BLaER1 (cell line): ENCODE measurements around the gene DCTN3.
A peak's percentile ranks its signal among the peaks of the same experiment; 100 is the strongest.
"Not testable (repeated sequence)": the region's sequence is repeated elsewhere in the genome, so short reads cannot be mapped to it uniquely, and the experiment has no call there.

ENCODE experiments used
- H3K27ac ChIP-seq: shearing (Covaris generic); formaldehyde crosslinking; 2 replicates; pipeline ENCODE4 v1.8.1; 2022
- H3K27me3 ChIP-seq: shearing (Covaris generic); formaldehyde crosslinking; 2 replicates; pipeline ENCODE4 v1.8.1; 2022
- H3K36me3 ChIP-seq: shearing (Covaris generic); formaldehyde crosslinking; 2 replicates; pipeline ENCODE4 v1.8.1; 2022
- H3K4me1 ChIP-seq: shearing (Covaris generic); formaldehyde crosslinking; 2 replicates; pipeline ENCODE4 v1.8.1; 2022
- H3K4me2 ChIP-seq: shearing (Covaris generic); formaldehyde crosslinking; 2 replicates; pipeline ENCODE4 v1.8.1; 2022
- H3K4me3 ChIP-seq: shearing (Covaris generic); formaldehyde crosslinking; 2 replicates; pipeline ENCODE4 v1.8.1; 2022
- H3K9ac ChIP-seq: shearing (Covaris generic); formaldehyde crosslinking; 2 replicates; pipeline ENCODE4 v1.8.1; 2022
- H3K9me3 ChIP-seq: shearing (Covaris generic); formaldehyde crosslinking; 2 replicates; pipeline ENCODE4 v1.8.1; 2022
- H4K20me1 ChIP-seq: shearing (Covaris generic); formaldehyde crosslinking; 2 replicates; pipeline ENCODE4 v1.8.1; 2022
- Cebpa-rat ChIP-seq: shearing (Covaris generic); IDR thresholded peaks from 2 replicates; pipeline ENCODE4 v1.8.1; 2022

The DCTN3 gene

DNA sequence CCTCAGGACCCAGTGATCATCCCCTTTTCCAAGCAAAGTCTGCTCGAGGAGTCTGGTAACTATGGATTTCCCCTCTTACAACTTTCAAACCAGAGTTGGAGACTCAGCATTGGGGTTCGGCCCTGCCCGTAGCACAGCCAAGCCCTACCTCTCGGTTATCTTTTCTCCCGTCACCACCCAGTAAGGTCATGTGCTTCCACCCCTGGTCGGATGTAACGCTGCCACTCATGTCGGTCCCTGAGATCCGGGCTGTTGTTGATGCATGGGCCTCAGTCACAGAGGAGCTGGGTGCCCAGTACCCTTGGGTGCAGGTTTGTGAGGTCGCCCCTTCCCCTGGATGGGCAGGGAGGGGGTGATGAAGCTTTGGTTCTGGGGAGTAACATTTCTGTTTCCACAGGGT, 27.4 kb upstream of the DCTN3 start:
- peak overlapping the region; percentile 99 for H3K4me2 ChIP-seq
- TF ChIP-seq Cebpa-rat = no peak
- H3K4me3 ChIP-seq = peak overlapping the region; percentile 90
- peak overlapping the region; percentile 86 for H3K27ac ChIP-seq
- H3K36me3 ChIP-seq = peaks cover 36% of the 10 kb centered on the region
- peaks cover 33% of the 10 kb centered on the region for H3K4me1 ChIP-seq
- no peaks in the 10 kb centered on the region for H3K27me3 ChIP-seq
- peak overlapping the region; percentile 87 for H3K9ac ChIP-seq
- H4K20me1 ChIP-seq = peaks cover 20% of the 10 kb centered on the region
- no peaks in the 10 kb centered on the region for H3K9me3 ChIP-seq

DNA sequence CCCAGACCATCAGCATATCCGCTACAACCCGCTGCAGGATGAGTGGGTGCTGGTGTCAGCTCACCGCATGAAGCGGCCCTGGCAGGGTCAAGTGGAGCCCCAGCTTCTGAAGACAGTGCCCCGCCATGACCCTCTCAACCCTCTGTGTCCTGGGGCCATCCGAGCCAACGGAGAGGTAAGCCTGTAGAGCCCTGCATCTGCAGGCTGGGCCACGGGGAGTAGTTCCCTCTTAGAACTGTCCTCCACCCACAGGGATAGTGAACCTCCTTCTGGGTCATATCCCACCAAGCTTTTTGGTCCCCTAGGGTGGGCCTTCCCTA, 26.7 kb upstream of the DCTN3 start:
- H3K4me3 ChIP-seq = peak overlapping the region; percentile 90
- peak overlapping the region; percentile 87 for H3K9ac ChIP-seq
- H4K20me1 ChIP-seq = peaks cover 20% of the 10 kb centered on the region
- no peaks in the 10 kb centered on the region for H3K9me3 ChIP-seq
- no peak for TF ChIP-seq Cebpa-rat
- peak overlapping the region; percentile 86 for H3K27ac ChIP-seq
- peaks cover 36% of the 10 kb centered on the region for H3K36me3 ChIP-seq
- H3K27me3 ChIP-seq = no peaks in the 10 kb centered on the region
- peaks cover 27% of the 10 kb centered on the region for H3K4me1 ChIP-seq
- H3K4me2 ChIP-seq = peak overlapping the region; percentile 99

DNA sequence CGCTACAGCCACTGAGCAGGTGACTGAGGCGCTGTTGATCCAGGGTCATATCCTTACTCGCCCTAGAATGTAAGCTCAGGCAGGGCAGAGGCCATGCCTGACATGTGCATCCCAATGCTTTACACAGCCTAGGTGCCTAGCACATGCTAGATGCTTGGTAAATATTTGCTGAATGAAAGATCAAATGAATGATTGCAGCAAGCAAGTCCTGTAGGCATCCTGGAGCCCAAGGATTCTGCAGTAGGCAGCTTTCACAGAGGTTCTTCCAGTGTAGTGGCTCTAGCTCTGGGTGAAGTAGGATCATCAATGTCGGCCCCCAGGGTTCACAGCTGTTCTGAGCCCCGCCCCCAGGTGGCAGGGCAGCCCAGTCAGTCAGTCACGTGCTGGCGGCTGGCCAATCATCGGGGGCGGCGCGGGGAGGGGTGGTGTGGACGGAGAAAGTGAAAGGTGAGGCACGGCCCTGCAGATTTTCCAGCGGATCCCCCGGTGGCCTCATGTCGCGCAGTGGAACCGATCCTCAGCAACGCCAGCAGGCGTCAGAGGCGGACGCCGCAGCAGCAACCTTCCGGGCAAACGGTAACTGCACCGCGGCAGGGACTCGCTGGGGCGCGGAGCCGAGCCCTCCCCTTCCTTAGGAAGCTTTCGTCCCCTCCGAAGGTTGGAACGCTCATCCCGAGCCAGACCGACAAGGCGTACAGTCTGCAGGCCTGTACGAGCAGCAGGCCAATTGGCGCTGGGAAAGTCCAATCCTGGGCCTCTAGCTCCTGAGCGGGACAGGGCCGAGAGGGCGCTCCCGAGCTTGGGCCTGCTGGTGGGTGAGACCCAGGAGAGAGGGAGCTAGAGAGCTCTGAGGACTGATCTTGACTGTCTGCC, 26.2 kb upstream of the DCTN3 start, which contains the start of gene GALT:
TSS of gene GALT (plus strand) at position 465 of the 873 bp plus-strand sequence. CDS start at position 495, 30 bp downstream.
- TF ChIP-seq Cebpa-rat = no peak
- Histone ChIP-seq H3K36me3 (peaks cover 36% of the 10 kb centered on the region), H3K4me3 (peak within 1 kb of the TSS; percentile 90), H3K27me3 (no peaks in the 10 kb centered on the region), H3K4me1 (peaks cover 27% of the 10 kb centered on the region), H3K9ac (peak within 1 kb of the TSS; percentile 87), H3K4me2 (peak within 1 kb of the TSS; percentile 99), H4K20me1 (peaks cover 20% of the 10 kb centered on the region), H3K9me3 (no peaks in the 10 kb centered on the region), H3K27ac (peak within 1 kb of the TSS; percentile 86)

DNA sequence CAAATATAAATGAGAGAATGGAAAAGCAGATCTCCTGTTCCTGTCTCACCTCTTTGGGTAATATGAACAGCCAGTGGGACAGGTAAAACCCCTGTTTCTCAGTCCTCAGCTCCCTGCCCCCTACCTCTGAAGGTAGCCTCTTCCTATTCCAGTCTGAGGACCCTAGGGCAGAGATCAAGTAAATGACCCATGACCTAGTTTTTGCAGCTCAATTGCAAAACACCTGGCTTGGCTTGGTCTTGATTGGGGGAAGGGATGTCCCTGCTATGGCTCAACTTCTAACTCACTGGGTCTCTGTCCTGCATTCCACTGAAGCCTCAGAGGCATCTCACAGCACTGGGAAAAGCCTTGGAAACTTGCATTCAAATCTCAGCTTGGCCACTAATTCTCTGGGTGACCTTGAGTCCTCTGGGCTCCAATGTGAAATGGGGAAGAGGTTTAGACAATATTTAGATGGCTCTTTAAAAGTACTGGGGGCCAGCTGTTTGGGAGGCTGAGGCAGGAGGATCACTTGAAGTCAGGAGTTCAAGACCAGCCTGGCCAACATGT, 24.5 kb upstream of the DCTN3 start:
- TF ChIP-seq Cebpa-rat = no peak
- Histone ChIP-seq H3K27ac (no peak overlapping the region), H3K9me3 (no peaks in the 10 kb centered on the region), H3K27me3 (no peaks in the 10 kb centered on the region), H3K4me2 (no peak overlapping the region), H3K4me3 (no peak overlapping the region), H4K20me1 (peaks cover 20% of the 10 kb centered on the region), H3K4me1 (peaks cover 27% of the 10 kb centered on the region), H3K9ac (no peak overlapping the region), H3K36me3 (peaks cover 21% of the 10 kb centered on the region)

DNA sequence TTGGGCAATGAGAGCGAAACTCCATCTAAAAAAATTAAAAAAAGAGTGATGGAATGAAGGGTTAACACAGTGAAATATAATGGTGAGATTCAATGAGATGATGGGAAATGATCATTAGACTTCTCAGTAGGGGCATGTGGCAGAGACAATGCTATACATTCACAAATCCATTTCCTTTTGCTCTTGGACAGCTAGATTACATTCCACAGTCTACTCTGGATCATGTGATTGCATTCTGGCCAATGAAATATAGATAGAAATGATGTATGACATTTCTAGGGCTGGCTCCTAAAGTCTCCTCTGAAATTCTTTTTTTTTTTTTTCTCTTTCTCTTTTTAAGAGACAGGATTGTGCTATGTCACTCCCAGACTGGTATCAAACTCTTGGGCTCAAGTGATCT, 22.4 kb upstream of the DCTN3 start:
- H3K27ac ChIP-seq = no peak overlapping the region
- no peak overlapping the region for H3K4me3 ChIP-seq
- H3K36me3 ChIP-seq = no peaks in the 10 kb centered on the region
- H4K20me1 ChIP-seq = peaks cover 8% of the 10 kb centered on the region
- H3K9ac ChIP-seq = no peak overlapping the region
- no peak for TF ChIP-seq Cebpa-rat
- H3K4me1 ChIP-seq = peaks cover 22% of the 10 kb centered on the region
- no peak overlapping the region for H3K4me2 ChIP-seq
- H3K27me3 ChIP-seq = no peaks in the 10 kb centered on the region
- H3K9me3 ChIP-seq = no peaks in the 10 kb centered on the region

DNA sequence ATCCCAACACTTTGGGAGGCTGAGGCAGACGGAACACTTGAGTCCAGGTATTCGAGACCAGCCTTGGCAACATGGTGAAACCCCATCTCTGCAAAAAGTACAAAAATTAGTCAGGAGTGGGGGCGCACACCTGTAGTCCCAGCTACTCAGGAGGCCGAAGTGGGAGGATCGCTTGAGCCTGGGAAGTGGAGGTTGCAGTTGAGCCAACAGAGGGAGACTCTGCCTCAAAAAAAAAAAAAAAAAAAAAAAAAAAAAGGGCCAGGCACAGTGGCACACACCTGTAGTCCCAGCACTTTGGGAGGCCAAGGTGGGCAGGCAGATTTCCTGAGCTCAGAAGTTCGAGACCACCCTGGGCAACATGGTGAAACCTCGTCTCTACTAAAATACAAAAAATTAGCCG, 19.0 kb upstream of the DCTN3 start:
- H4K20me1 ChIP-seq = peaks cover 21% of the 10 kb centered on the region
- not testable (repeated sequence) for H3K27me3 ChIP-seq, H3K9me3 ChIP-seq, H3K4me3 ChIP-seq, H3K27ac ChIP-seq, H3K9ac ChIP-seq, H3K4me2 ChIP-seq
- H3K4me1 ChIP-seq = peaks cover 38% of the 10 kb centered on the region
- peaks cover 11% of the 10 kb centered on the region for H3K36me3 ChIP-seq

DNA sequence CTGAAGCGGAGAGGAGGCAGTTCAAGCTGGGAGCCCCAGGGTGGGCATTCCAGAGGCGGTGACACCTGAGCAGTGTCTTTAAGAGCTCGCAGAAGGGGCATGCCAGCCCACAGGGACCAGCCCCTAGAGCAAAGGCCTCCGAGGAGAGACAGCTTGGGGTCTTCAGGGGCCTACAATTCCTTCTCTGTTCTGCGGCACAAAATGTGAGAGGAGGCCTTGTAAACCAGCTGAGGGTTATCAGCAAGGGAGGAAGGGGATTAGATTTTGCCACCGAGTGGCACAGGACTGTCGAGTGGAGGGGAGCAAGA, 17.8 kb upstream of the DCTN3 start:
- H3K27me3 ChIP-seq = no peaks in the 10 kb centered on the region
- peak overlapping the region; percentile 91 for H3K4me2 ChIP-seq
- H3K4me3 ChIP-seq = peak overlapping the region; percentile 77
- H3K27ac ChIP-seq = peak overlapping the region; percentile 84
- H3K36me3 ChIP-seq = peaks cover 11% of the 10 kb centered on the region
- H3K4me1 ChIP-seq = peaks cover 47% of the 10 kb centered on the region
- H4K20me1 ChIP-seq = peaks cover 33% of the 10 kb centered on the region
- TF ChIP-seq Cebpa-rat = no peak
- H3K9ac ChIP-seq = peak overlapping the region; percentile 87
- H3K9me3 ChIP-seq = no peaks in the 10 kb centered on the region

DNA sequence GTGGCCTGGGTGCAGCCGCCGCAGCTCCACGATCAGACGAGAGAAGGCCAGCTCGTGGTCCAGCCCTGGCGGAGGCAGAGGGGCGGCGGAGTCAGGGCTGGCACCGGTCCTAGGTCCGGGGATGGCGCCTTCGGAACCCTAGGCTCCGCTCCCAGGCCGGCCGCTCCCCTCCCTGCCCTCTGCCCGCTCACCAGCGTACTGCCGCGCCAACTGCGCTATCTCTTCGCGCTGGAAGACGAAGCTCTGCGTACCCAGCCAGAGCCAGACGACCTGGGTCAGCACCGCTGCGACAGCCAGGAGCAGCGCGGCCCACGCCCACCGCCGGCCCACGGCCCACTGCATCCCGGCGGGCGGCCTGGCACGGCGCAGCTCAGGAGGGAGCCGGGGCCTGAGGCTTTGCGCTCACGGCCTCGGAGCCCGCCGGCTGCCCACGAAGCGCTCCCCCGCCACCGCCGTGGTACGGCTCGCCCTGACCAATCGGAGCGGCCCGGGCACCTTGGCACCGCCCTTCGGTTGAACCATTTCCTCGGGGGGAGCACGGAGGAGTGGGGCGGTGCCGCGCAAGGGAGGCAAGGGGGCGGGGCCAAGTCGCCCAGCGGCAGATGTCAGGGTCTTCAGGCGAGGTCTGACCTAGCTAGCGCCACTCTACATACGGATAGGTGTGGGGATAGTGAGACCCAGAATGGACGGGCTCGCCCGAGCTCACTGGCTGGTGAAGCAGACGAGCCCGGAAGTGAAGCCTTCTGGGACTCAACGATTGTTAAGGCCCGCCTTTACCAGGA, 17.3 kb upstream of the DCTN3 start, which contains the start of gene SIGMAR1:
TSS of gene SIGMAR1 (minus strand) at position 432 of the 782 bp plus-strand sequence. CDS start at position 342, 90 bp downstream.
- peak within 1 kb of the TSS; percentile 84 for H3K27ac ChIP-seq
- H4K20me1 ChIP-seq = peaks cover 37% of the 10 kb centered on the region
- peaks cover 47% of the 10 kb centered on the region for H3K4me1 ChIP-seq
- no peak for TF ChIP-seq Cebpa-rat
- peak within 1 kb of the TSS; percentile 91 for H3K4me2 ChIP-seq
- no peaks in the 10 kb centered on the region for H3K27me3 ChIP-seq
- H3K4me3 ChIP-seq = peak within 1 kb of the TSS; percentile 77
- H3K36me3 ChIP-seq = peaks cover 11% of the 10 kb centered on the region
- no peaks in the 10 kb centered on the region for H3K9me3 ChIP-seq
- peak within 1 kb of the TSS; percentile 87 for H3K9ac ChIP-seq

DNA sequence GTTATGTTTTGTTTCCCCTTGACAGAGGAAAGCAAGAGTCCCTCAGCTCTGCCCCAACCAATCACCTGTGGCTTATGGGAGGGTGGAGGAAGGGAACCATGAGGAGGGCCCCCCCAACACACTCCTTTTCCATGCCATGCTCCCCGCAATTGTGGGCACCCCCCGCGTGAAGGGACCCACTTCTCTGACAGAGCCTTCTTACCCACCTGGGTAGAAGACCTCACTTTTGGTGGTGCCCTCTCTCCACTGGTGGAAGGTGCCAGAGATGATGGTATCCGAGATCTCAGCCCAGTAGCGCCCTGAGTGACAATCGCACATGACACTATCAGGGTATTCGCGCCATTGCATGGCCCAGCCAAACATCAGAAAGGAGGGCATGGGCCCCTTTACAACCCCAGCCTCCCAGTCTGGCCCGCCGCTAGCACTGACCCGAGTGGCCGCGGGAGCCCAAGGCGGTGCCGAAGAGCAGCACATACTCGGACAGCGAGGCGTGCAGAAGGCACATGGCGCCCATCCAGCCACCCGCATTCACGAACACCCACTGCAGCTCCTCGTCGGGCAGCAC, 16.6 kb upstream of the DCTN3 start:
- no peaks in the 10 kb centered on the region for H3K9me3 ChIP-seq
- H3K4me2 ChIP-seq = peak overlapping the region; percentile 91
- H3K27ac ChIP-seq = peak overlapping the region; percentile 84
- H3K4me1 ChIP-seq = peaks cover 47% of the 10 kb centered on the region
- H3K36me3 ChIP-seq = peaks cover 11% of the 10 kb centered on the region
- peak overlapping the region; percentile 77 for H3K4me3 ChIP-seq
- peaks cover 43% of the 10 kb centered on the region for H4K20me1 ChIP-seq
- H3K9ac ChIP-seq = peak overlapping the region; percentile 87
- peaks cover 3% of the 10 kb centered on the region; the same call in 1 of the 2 replicates for H3K27me3 ChIP-seq
- no peak for TF ChIP-seq Cebpa-rat
